Thymus (tissue), 11 donors: ENCODE data around the gene SH3BP5. TPM values are rescaled to one million over a fixed set of nuclear protein-coding genes. Genes with fewer than 3 reads are reported as not detected.

ENCODE experiments used
- DNase-seq, 9 donors: peaks; one replicate each; pipeline ENCODE4 v3.0.0-alpha.2; 2013; ENCODE audit warnings: low spot score in 9 of 9, low read depth in 6 of 9, missing footprints in 1 of 9
- H3K27ac ChIP-seq, 2 donors: one replicate each; pipeline ENCODE4 v1.5.1; 2013; ENCODE audit warnings: control low read depth in 1 of 2, low read depth in 1 of 2, low read length in 1 of 2, mild to moderate bottlenecking in 1 of 2, moderate library complexity in 1 of 2
- H3K27me3 ChIP-seq, 2 donors: one replicate each; pipeline ENCODE4 v1.5.1; 2013; ENCODE audit warnings: low read length in 1 of 2; ENCODE audit not compliant: control insufficient read depth in 2 of 2, insufficient read depth in 1 of 2
- H3K36me3 ChIP-seq, 2 donors: one replicate each; pipeline ENCODE4 v1.5.1; 2013; ENCODE audit warnings: low read length in 1 of 2, mild to moderate bottlenecking in 1 of 2, moderate library complexity in 1 of 2; ENCODE audit not compliant: control insufficient read depth in 2 of 2, insufficient read depth in 2 of 2
- H3K4me1 ChIP-seq, 2 donors: one replicate each; pipeline ENCODE4 v1.5.1; 2013; ENCODE audit warnings: low read length in 2 of 2; ENCODE audit not compliant: control insufficient read depth in 2 of 2, insufficient read depth in 2 of 2
- H3K4me3 ChIP-seq, 2 donors: one replicate each; pipeline ENCODE4 v1.5.1; 2013; ENCODE audit warnings: low read length in 2 of 2, control low read depth in 1 of 2, mild to moderate bottlenecking in 1 of 2
- H3K9me3 ChIP-seq, 2 donors: one replicate each; pipeline ENCODE4 v1.5.1; 2013; ENCODE audit warnings: low read length in 1 of 2, mild to moderate bottlenecking in 1 of 2; ENCODE audit not compliant: control insufficient read depth in 2 of 2, insufficient read depth in 1 of 2
- WGBS: extraction: QIAGEN DNeasy Blood & Tissue Kit; methylation state at CpG from one replicate; pipeline ENCODE4 v1.1.7; 2013; 5-methylcytosine and 5-hydroxymethylcytosine counted together
- polyA plus RNA-seq: library from polyadenylated mRNA; stranded (reverse); fragments of 200-250 nt; gene quantifications from one replicate; pipeline ENCODE4 v1.2.3, GENCODE V29; 2013
- total RNA-seq: library from RNA; stranded (reverse); fragments of 120-200 nt; gene quantifications from one replicate; pipeline ENCODE4 v1.2.4, GENCODE V29; 2013
- donor health status: healthy.

The SH3BP5 gene
- total and polyA plus RNA-seq, 2 donors: 29.1 to 64.3 TPM

DNA sequence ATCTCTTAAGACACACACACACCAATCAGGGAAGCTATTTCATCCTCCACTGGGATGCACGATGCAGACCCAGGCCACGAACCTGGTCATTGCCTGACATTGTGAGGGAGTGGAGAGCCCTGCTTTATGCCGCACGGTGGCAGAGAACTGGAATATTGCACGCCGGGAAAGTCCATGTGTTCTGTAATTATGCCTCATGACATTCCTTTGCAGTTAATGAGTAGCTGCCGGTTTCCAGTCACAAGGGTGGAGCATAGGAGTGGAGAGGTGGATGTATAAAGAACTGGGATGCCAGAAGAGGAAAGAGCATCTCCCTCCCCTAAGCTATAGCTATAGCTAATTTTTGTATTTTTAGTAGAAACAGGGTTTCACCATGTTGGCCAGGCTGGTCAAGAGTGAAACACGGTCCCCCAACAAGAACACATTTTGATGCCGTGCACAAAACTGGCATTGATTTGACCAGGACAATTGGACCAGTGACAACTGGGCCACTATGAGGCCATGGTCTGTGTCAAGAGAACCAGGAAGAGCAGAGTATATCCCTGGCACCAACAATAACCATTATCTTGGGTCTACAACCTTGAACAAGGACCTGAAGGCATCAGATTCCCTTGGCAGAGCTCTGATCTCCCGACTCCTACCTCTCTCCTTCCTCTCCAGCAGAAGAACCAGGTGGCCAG is 51.4 kb downstream of the SH3BP5 start:
- H3K9me3 ChIP-seq: no peaks in the 10 kb centered on the region
- no peak for DNase-seq
- WGBS: 99% methylated on average over 10 of the region's 10 CpGs
- H3K4me3 ChIP-seq: no peak overlapping the region
- peaks cover 28 to 69% of the 10 kb centered on the region in 2 donors for H3K4me1 ChIP-seq
- H3K27ac ChIP-seq: no peak overlapping the region
- H3K36me3 ChIP-seq: no peaks in the 10 kb centered on the region
- no peaks in the 10 kb centered on the region for H3K27me3 ChIP-seq

DNA sequence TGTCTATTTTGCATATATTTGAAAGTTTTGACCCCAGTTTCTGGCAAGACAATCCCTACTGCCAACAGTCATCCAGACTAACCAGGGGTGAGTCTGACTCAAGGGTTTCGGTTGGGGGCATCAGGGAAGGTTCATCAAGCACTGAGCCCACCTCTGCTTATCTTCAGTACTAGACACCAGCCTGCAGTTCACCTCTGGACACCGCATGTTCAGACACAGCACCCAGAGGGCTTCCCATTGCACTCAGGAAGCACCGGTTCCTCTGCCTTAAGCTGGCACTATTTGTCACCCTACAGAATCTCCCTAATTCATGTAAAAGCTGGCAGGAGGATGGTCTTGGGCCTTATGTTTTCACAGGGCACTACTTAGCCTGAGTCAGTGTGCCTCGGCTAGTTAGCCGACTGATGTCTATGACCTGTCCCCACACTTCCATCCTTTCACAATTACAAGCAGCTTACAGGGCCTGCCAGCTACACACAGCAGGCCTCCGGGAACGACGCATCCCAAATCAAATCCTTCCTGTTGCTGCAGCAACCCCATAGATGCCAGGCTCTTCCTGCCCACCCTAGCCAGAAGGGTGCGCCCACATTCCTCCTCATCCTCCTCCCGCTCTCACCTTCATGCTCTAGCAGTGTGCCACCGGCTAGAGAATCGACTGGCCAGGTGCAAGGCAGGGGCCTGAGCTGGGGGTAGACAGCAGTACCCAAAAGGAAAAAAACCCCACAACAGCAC is 52.5 kb downstream of the SH3BP5 start:
- DNase-seq: peak in 1 of 9 donors; percentile 38
- Histone ChIP-seq H3K27ac (peak overlapping the region in 1 of 2 donors; percentile 60), H3K27me3 (no peaks in the 10 kb centered on the region), H3K4me1 (peaks cover 28 to 72% of the 10 kb centered on the region in 2 donors), H3K4me3 (no peak overlapping the region), H3K36me3 (no peaks in the 10 kb centered on the region), H3K9me3 (no peaks in the 10 kb centered on the region)
- WGBS: 87% methylated on average over 12 of the region's 12 CpGs

DNA sequence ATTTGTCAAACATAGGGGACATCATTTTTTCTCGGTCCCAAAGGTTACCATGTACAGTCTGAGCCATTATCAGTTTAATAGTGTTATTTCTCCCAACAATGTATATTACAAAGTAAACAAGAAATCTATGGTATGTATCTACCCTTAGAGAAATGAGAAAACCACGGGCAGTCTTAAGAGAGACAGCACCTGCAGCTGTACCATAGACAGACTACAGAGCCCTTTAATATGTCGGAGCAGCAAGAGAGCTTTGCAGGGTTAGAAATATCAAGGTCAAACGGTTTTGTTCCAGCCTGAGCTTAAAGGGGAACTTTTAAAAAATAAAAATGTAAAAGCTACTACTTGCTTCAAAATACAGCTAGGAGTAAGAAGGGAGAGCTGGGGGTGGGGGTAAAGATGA is 53.2 kb downstream of the SH3BP5 start:
- peak overlapping the region in 1 of 2 donors; percentile 60 for H3K27ac ChIP-seq

DNA sequence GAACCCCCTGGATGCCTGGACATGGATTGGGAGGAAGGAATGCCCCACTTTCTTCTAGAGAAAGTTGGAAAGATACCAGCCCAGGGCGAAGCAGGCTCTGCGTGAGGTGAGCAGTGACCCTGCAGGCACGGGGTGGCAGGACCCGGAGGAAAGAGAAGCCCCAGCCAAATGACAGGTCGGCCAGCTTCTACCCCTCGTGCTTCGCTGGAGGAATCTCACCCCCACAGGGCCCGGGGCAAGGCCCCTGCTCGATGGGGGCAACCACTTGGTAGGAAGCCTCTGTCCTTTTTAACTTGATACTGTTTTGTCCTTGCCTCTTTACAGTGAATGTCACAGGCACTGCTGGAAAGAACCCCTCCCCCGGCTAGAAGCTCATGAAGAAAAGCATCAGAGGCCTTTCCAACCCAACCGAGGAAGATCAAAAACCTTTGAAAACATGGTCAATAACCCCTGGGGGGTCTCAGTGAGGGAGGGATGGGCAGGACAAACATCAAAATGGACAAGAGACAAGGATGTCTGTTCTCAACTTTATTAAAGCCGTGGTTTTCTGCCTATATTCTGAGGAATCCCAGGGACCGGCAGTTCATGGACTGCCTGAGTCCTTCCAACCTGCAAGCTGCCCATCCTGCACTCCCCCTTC is 54.4 kb downstream of the SH3BP5 start:
- DNase-seq: no peak
- H3K27me3 ChIP-seq: no peaks in the 10 kb centered on the region
- no peak overlapping the region for H3K27ac ChIP-seq
- peaks cover 28 to 65% of the 10 kb centered on the region in 2 donors for H3K4me1 ChIP-seq
- no peak overlapping the region for H3K4me3 ChIP-seq
- H3K9me3 ChIP-seq: no peaks in the 10 kb centered on the region
- no peaks in the 10 kb centered on the region for H3K36me3 ChIP-seq
- 87% methylated on average over 13 of the region's 13 CpGs for WGBS

More for the DNA sequence above, 53.2 kb downstream of the SH3BP5 start:
- Histone ChIP-seq H3K4me1 (peaks cover 28 to 66% of the 10 kb centered on the region in 2 donors), H3K27me3 (no peaks in the 10 kb centered on the region), H3K36me3 (no peaks in the 10 kb centered on the region), H3K9me3 (no peaks in the 10 kb centered on the region), H3K4me3 (no peak overlapping the region)
- peak in 1 of 9 donors; percentile 73 for DNase-seq
- WGBS: 27% methylated on average over 4 of the region's 4 CpGs

DNA sequence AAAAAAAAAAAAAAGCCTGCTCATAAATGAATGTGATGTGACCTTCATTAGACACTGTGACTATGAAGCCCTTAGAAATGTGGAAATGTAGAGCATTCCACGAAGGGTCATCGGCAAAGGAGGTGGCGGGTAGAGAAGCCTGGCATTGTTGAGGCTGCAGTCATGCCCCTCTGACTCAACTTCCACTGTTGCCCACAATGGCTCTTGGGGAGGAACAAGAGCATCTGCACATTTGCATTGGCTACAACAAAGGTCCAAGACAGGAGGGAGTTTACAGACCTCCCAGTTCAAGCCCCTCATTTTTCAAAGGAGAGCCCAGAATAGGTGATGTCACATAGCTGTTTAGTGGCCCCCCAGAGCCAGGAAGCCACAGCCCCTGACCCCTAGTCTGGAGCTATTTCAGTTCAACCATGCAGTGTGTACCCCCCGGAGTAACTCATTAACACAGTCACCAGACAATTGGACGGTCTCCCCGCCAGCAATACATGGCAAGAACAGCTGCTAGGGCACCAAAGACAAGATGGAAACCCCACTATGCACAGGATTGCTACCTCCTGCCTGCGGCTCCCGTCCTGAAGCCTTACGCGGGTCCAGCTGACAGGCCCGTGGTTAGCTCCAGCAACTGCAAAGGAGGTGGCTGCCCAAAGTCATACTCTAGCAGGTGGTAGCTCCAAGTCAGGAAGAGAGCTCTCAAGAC is 56.2 kb downstream of the SH3BP5 start:
- Histone ChIP-seq H3K9me3 (no peaks in the 10 kb centered on the region), H3K27ac (no peak overlapping the region), H3K36me3 (no peaks in the 10 kb centered on the region), H3K27me3 (no peaks in the 10 kb centered on the region), H3K4me3 (no peak overlapping the region), H3K4me1 (peaks cover 30 to 77% of the 10 kb centered on the region in 2 donors)
- peak in 1 of 9 donors; percentile 43 for DNase-seq
- WGBS: 75% methylated on average over 11 of the region's 11 CpGs

DNA sequence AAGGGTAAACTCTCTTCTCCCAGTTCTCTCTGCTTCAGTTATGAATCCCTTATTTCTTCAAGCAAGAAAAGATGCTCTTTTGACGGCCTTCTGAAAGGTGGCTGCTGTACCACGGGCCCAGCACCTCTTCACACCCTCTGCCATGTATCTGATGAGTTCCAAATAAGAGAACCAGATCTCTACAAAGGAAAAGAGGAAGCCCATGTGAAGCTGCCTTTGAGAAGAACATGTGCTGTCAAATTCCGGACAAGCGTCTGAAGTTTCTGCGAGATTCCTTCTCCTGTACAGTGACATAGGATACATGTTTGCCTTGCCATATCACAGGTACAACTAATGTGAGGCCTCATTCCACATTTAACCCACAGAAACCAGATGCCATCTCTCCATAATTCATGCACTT is 59.2 kb downstream of the SH3BP5 start:
- Histone ChIP-seq H3K4me3 (no peak overlapping the region), H3K36me3 (peaks cover 0 to 10% of the 10 kb centered on the region in 2 donors), H3K4me1 (peaks cover 32 to 76% of the 10 kb centered on the region in 2 donors), H3K27me3 (peaks cover 0 to 10% of the 10 kb centered on the region in 2 donors), H3K9me3 (no peaks in the 10 kb centered on the region), H3K27ac (no peak overlapping the region)
- 63% methylated on average over 5 of the region's 5 CpGs for WGBS
- DNase-seq: no peak

DNA sequence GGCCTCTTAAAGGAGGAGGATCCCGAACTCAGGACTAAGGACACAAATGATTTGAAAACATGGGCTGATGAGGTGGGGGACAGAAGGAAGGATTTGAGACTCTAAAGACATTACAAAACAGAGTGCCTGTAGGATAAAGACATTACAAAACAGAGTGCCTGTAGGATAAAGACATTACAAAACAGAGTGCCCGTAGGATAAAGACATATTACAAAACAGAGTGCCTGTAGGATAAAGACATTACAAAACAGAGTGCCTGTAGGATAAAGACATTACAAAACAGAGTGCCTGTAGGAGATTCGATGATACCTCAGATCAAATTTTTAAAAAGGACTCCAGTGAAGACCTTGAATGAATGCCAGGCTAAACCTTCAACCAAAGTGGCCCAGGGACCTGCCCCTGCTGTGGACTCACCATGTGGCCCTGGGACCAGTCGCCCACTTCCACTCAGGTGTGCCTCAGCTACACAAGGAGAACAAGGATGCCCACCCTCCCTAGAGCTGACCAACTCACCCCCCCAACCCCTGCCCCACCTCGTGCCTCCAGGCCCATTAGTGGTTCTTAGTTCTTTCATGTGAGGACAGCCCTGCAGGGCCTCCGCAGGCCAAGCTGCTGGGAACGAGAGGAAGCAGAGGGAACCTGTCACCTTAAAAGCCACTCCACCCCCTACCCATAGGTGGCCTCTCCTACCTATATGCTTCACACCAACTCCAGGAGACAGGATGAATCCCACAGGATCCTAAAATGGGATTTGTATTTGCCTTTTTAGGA is 59.8 kb downstream of the SH3BP5 start:
- DNase-seq: no peak
- H3K27ac ChIP-seq: no peak overlapping the region
- no peak overlapping the region for H3K4me3 ChIP-seq
- peaks cover 30 to 76% of the 10 kb centered on the region in 2 donors for H3K4me1 ChIP-seq
- 84% methylated on average over 7 of the region's 7 CpGs for WGBS
- H3K27me3 ChIP-seq: peaks cover 0 to 10% of the 10 kb centered on the region in 2 donors
- no peaks in the 10 kb centered on the region for H3K9me3 ChIP-seq
- H3K36me3 ChIP-seq: peaks cover 0 to 10% of the 10 kb centered on the region in 2 donors

DNA sequence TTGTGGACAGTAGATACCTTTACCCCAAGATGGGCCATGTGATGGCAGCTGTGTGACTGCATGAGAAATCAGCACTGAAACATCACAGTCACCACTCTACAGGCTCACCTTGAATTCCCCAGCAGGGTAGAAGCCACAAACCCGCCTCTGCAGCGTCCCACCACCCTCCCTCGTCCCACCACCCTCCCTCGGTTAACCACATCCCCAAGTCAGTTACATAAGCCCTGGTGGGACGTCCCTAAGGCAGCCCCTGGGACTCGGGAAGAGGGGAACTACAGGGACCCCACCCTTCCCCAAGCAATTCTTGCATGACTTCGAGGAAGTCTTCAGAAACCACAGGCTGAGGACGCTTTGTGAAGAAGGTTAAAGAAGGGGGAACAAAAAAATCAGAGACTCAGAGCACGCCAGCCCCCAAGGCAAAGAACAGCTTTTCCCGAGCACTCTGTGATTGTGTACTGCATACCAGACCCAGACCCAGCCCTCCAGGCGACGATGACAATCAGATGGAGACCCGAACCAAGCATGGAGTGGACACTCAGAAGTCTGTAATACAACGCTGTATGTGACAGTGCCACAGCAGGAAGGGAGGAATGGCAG is 60.5 kb downstream of the SH3BP5 start:
- Histone ChIP-seq H3K27ac (peak overlapping the region in 1 of 2 donors; percentile 33), H3K9me3 (no peaks in the 10 kb centered on the region), H3K4me1 (peaks cover 30 to 73% of the 10 kb centered on the region in 2 donors), H3K36me3 (peaks cover 0 to 16% of the 10 kb centered on the region in 2 donors), H3K4me3 (no peak overlapping the region), H3K27me3 (peaks cover 0 to 10% of the 10 kb centered on the region in 2 donors)
- DNase-seq: peak; percentile 61 to 94 (median 82)
- WGBS: 5% methylated on average over 14 of the region's 14 CpGs
